Caki2 (cell line): ENCODE results near the gene UXS1. TPM values are rescaled to one million over a fixed set of nuclear protein-coding genes. Genes with fewer than 3 reads are reported as not detected.

ENCODE experiments used
- DNase-seq: peaks from one replicate; pipeline ENCODE4 v3.0.0-alpha.2; 2015; ENCODE audit warnings: low read depth
- in situ Hi-C: cut with HindIII; loops from 2 replicates; pipeline ENCODE4 v1.10.0; 2016; ENCODE audit warnings: low sequenced_read_pairs, low pct_unique_long_range_greater_than_20kb, mixed read lengths
- total RNA-seq: library from RNA; depleted of rRNA; stranded (reverse); fragments of >200 nt; shearing (Covaris generic); gene quantifications from 2 replicates; pipeline ENCODE4 v1.2.3, GENCODE V29; 2014; ENCODE audit warnings: low replicate concordance

UXS1 gene
- total RNA-seq, 1 experiment from 2014 or later = 197 TPM

- in situ Hi-C loops = no loop called here
- DNase-seq = no peak
Measured at GRCh38 chr2:106168657-106169056, 25.4 kb downstream of the UXS1 start.

GRCh38 chr2:106167067-106167466, 27.0 kb downstream of the UXS1 start:
- no peak for DNase-seq
- in situ Hi-C loops = no loop called here

- in situ Hi-C loops = no loop called here
- DNase-seq = no peak
Measured at GRCh38 chr2:106165561-106165960, 28.5 kb downstream of the UXS1 start.

GRCh38 chr2:106165029-106165428, 29.1 kb downstream of the UXS1 start:
- DNase-seq = no peak
- in situ Hi-C loops = no loop called here

GRCh38 chr2:106163948-106164545, 30.1 kb downstream of the UXS1 start:
- in situ Hi-C loops = no loop called here

GRCh38 chr2:106161938-106162820, 31.9 kb downstream of the UXS1 start:
- in situ Hi-C loops = no loop called here
- DNase-seq = peak; percentile 94

More at GRCh38 chr2:106163948-106164545, 30.1 kb downstream of the UXS1 start:
- no peak for DNase-seq

- DNase-seq = no peak
- in situ Hi-C loops = no loop called here
Measured at GRCh38 chr2:106161341-106161740, 32.8 kb downstream of the UXS1 start.

GRCh38 chr2:106160786-106161261, 33.3 kb downstream of the UXS1 start:
- in situ Hi-C loops = no loop called here
- peak; percentile 54 for DNase-seq

- DNase-seq = no peak
- in situ Hi-C loops = no loop called here
Measured at GRCh38 chr2:106159866-106160785, 34.0 kb downstream of the UXS1 start.

- in situ Hi-C loops = no loop called here
Measured at GRCh38 chr2:106158871-106159270, 35.2 kb downstream of the UXS1 start.

GRCh38 chr2:106158131-106158530, 36.0 kb downstream of the UXS1 start:
- no peak for DNase-seq
- in situ Hi-C loops = no loop called here

More at GRCh38 chr2:106158871-106159270, 35.2 kb downstream of the UXS1 start:
- no peak for DNase-seq

GRCh38 chr2:106157416-106157815, 36.7 kb downstream of the UXS1 start:
- in situ Hi-C loops = no loop called here
- no peak for DNase-seq

GRCh38 chr2:106156305-106157296, 37.5 kb downstream of the UXS1 start:
- in situ Hi-C loops = no loop called here
- no peak for DNase-seq

GRCh38 chr2:106153781-106154180, 40.3 kb downstream of the UXS1 start:
- in situ Hi-C loops = no loop called here
- no peak for DNase-seq

GRCh38 chr2:106147665-106148064, 46.4 kb downstream of the UXS1 start:
- in situ Hi-C loops = no loop called here
- DNase-seq = no peak

- DNase-seq = peak; percentile 99
- in situ Hi-C loops = no loop called here
Measured at GRCh38 chr2:106147159-106147558, 46.9 kb downstream of the UXS1 start.

GRCh38 chr2:106144621-106145331, 49.3 kb downstream of the UXS1 start:
- DNase-seq = no peak
- in situ Hi-C loops = no loop called here
